Measurements from ENCODE around the gene SORCS1.

Gene SORCS1

DNA sequence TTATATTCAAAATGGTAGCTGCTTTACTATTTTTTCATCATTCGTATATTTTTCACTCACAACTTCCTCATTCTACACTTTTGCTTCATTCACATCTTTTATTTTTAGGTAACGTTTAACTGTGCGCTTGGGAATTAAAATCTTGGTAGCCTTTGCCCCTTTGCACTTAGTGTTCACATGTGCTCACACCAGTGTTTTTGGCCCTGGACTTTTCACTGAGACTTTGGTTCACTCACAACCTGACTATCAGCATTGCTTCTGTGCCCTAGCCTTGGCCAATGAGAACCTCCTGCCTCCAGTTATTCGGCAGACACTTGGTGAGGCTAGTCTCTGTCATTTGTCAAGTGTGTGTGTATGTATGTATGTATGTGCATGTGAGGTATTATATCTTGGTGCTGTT lies 596.9 kb downstream of the SORCS1 start:
- no peak for DNase-seq

DNA sequence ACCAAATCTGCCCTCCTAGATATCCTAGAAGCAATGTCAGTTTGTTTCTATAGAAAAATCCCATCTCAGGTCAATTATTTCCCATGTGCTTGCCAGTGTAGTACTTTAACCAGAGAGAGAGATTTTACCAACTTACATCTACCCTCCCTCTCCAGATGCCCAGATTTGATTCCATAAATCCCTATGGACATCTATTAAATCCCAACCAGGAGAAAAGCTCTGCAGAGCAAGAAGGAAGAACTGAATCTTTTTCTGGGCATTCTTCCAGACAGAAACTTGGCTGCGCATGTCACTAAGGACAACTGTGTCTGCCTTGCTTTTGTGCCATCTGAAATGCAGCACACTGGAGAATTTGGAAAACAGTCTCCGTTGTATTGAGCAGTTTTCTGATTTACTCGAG lies 597.6 kb downstream of the SORCS1 start:
- DNase-seq = no peak

DNA sequence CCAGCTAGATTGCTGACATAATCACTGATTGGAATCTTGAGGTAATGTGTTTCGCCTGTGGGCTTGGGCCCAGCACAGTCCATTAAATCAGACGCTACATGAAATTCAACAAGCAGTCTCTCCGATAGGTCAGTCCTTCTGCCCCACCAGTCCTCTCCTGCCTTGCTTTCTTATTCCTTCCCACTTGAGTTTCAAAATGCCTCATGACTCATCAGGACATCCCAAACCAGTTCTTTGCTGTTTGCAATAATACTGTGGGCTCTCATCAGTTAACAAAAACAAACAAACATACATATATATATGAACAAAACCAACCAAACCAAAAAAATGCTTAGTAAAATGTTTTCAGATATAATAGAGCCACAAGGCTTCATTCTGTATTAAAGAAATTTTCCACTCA lies 599.0 kb downstream of the SORCS1 start:
- DNase-seq = no peak

DNA sequence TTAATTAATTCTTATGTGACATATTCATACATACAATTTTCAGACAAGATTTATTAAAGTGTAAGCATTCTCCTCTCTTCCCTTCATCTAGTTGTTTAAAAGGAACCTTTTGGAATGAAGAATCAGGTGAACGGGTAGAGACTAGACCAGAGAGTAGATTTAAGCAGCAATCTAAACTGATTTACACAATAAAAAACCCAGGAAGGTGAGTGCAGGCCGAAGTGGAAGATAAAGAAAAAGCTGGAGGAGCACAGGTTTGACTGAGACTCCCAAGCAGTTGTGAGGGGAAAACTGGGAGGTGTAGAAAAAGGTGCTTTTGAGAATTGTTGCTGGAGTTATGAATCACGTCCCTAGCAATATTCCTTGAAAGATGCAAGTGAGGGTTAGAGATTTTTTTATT lies 601.1 kb downstream of the SORCS1 start:
- DNase-seq = no peak

DNA sequence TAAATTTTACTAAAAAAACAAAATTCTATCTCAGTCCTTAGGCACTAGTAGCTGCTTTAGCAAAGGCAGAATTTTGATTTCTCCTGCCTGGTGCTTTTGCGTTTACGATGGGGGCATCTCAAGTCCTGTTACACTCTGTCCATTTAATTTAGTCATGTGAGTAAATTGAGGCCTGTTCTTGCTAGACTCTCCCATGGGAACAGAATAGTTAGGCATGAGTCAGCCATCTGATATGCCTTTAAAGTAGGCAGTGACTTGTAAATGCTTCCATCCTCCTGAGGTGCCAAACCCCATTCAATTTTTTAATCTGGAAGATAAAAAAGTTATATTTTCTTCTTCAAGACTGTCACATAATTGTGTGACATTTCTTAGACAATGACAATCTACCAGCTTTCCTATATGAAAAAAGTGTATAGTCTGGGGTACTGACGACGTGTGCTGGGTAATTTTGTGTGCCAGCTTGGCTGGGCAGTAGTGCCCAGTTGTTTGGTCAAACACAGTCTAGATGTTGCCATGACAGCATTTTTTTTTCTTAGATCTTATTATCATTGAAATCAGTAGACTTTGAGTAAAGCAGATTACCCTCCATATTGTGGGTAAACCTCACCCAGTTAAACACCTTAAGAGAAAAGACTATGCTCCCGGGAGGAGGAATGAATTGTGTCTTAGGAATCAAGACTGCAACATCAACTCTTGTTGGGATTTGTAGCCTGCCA lies 603.4 kb downstream of the SORCS1 start:
- DNase-seq = no peak

DNA sequence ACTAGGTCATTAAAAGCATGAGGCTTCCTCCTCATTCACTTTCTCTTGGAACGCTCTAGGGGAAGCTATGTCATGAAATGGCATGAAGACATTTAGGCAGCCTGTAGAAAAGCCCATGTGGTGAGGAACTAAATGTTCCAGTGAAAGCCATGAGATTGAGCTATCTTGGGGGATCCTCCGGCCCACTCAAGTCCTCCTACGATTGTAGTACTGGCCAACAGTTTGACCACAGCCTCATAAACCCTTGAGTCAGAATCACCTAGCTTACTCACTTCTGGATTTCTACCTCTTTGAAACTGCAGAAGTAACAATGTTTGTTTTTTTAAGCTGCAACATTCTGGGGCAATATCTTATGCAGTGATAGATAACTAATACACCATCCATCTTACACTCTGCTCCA lies 605.1 kb downstream of the SORCS1 start:
- no peak for DNase-seq

DNA sequence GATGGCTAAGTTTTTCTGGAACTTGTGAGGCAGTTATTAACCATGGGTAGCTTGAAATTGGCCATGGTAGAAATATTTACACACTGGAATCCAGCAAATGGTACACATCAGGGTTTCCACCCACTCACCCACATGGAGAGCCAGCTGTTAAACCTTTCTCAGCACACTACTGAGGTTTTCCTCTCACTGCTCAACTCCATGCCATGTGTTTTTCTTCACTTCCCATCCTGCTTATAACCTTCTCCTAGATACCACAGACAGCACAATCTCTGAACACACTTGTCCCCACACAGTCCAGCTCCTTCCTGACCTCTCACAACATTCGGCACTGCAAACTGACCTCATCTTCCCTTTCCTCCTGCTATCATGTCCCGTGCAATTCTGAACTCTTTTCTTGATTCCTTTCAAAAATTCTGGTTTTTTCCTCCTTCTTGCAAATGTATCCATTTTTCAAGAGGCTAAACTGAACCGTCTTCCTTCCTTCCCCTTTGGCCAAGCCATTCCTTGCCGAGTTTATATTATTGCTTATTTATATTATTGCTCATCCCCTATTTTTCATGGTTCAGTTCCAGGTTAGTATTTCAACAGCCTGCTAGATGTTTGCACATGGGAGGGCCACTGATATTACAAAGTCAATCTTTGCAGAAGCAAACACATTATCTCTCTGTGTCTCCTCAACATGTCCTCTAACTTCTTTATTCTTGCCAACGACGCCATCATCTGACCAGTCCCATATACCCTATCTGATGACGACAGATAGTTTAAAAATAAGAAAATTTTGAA lies 606.4 kb downstream of the SORCS1 start:
- no peak for DNase-seq

DNA sequence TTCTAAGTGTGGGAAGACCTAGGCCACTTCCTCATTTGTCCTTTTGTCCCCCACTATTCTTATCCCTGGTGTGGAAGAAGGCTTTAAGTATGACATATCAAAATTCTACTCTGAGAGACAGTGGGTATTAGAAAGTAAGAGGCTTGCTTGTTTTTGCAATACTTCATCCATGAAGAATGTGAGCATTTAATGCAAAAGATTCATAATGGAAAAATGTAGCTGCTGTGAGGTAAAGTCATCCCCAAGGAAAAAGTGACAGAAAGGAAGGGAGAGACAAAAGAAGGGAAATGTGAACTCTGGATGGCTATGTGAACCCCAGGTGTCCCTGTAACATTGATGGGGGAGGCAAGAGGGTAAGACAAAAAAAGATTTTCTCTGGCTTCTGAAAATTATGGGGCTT lies 607.5 kb downstream of the SORCS1 start:
- DNase-seq = no peak

DNA sequence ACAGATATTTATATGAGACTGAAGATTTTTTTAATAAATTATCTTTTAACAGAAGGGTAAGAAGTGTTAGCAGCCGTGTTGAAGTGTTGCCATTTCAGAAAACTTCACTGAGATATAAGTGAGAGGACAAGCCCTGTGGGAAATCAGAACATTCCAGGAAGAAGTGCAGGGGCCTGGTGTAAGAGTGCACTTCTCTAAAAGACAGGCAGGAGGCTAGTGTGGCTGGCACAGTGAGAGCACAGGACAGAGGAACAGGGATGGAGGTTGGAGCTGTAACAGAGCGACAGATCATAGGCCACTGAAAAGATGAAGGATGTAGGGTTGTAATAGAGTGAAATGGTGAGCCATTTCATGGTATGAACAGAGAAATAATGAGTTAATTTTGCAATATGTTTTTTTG lies 608.9 kb downstream of the SORCS1 start:
- DNase-seq = no peak

DNA sequence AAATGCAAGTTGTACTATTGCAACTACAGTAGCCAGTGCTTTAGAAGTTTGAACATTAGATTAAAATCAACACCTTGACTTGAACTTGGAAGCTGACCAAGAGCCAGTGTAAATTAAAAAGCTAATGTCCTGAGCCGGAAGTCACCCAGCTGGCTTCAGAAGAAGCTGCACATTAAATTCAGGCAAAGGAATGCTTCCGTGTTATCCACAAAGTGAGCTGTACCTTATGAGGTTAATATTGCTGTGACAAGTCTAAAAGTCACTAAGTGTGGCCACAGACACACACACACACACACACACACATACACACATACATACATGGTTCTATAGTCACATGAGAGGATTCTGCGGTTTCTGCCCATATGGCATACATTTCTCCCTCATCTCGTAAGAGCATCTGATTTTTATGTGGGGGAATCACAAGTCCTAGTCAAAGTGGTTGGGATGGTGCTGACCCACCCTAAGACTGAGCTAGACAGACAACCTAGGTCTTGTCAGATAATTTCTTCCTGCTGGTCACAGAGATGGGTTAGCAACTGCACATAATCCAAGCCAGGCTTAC lies 612.9 kb downstream of the SORCS1 start:
- DNase-seq = no peak

DNA sequence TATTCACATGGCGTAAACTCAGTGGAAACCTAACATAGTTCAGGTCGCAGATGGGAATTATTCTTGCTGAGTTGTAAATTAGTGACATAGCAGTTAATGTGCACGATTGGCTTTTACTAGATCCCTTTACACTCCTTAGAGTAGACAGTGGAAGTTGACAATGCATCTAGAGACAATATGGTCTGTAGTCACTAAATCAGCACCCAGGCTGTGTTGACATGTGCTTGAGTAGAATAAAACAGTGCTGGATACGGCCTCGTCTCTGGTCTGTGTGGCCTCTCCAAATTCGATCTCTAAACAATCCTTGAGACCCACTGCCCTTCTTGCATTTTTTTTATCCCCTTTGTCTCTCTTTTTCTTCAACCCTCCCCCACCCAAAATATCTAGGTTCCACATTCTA lies 615.7 kb downstream of the SORCS1 start:
- DNase-seq = no peak

DNA sequence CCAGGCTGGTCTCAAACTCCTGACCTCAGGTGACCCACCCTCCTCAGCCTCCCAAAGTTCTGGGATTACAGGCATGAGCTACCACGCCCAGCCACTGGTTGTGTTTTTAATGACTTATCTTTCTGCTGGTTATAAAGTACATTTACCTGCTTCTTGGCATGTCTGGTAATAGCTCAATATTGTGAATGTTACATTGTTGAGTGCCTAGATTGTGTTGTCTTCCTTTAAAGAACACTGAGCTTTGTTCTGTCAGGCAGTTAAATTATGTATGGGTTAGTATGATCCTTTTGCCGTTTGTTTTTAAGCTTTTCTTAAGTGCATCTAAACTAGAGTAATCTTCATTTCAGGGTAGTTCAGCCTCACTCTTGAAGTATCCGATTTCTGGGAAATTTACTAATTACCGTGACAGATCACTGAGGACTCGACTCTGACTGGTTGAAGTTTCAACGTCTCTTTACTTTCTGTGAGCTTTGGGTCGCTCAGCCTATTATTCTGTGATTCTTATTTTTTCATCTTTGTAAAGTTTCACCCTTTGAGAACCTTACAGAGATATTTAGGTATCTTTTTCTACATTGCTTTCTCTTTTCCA lies 617.4 kb downstream of the SORCS1 start:
- DNase-seq = no peak

DNA sequence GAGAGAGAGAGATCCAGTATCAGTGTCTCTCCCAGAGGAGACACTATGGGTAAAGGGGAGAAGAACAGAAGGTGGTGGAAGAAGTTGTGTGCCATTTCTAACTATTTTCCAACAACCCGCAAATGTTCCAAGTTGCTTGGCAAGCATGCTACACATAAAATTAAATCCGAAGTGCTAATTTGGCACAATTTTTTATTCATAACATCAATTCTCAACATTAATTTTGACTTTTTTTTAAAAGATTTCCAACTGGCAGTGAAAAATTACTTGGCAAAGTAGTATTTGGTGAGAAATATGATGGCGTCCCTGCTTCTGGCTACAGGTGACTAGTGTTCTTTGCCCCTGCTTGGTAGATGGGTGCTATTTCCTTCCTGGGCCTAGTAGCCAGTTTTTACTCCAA lies 622.0 kb downstream of the SORCS1 start:
- DNase-seq = no peak

DNA sequence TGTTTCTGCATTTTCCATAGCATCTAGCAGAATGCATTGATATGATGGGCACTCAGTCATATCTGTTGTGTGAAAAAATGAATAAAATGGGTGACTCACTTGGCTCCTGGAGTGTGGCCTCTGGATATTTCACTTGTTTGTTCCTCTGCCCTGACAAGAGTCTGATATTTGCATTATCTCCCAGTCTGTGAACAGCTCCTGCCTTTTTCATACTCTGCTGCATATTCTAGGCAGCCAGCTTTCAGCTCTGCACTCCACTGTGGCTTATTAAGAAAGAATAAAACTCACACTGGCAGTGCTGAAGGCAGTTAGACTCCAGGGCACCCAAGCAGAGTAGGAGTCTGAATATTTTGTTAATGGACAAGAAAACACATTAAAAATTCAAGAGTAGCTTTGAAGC lies 623.9 kb downstream of the SORCS1 start:
- DNase-seq = no peak

DNA sequence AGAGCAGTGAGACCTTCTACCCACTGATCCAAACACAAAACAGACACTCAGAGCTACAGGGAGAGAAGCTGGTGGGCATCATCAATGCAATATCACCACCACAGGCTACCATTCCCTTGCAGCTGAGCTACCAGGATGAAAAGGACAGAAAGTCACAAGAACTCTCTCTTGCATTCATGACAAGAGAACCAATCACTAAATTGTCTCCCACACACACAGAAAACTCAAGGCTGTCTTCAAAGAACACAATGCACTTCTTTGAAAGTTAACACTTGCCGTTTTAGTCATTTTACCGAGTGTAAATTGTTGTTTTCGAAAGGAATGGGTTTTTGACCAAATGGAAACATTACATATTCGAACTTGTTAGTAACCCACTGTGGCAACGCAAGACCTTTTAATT lies 626.6 kb downstream of the SORCS1 start:
- DNase-seq = no peak

DNA sequence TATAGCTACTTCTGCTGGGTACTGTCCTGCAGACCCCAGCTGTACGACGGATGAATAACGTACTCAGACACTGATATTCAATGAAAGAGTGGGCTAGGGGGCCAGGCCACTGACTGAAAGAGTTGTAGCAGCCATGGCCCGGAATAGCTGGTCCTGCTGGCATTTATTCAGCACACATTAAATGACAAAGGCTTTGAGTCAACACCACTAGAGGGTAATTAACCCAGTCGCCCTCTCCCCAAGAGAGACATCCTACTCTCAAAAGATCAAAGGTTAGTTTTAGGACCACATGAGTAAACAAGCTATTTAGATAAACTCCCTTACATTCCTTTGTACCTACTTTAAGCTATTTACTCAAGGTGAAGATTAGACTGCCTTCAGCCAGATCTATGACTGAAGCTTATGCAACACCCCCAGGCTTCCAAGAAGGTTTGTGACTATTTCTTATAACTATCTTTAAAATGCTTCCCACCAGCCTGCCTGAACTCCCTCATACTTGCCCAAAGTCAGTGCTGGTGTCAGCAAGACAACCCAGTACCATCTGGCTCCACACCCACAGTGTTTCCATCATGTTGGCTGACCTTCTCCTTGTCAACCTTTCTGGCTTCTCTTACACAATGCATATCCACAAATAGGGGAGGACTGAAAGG lies 629.1 kb downstream of the SORCS1 start:
- no peak for DNase-seq

DNA sequence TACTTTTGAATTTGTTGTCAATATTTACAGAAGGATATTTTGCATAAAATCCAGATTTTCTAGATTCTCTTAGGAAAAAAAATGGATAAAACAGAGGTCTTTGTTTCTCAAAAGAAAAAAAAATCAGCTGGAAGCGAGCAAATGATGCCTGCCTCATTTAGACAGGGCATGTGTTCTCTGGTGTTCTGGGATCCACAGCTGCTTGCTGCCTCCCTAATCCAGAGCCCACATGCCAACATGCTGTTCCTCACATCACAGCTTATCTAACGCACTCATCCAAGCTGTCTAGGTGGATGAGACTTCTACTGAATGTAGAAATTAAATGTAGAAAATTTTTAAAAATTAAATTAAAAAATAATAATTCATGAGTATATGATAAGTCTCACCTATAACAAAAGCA lies 630.1 kb downstream of the SORCS1 start:
- DNase-seq = no peak

DNA sequence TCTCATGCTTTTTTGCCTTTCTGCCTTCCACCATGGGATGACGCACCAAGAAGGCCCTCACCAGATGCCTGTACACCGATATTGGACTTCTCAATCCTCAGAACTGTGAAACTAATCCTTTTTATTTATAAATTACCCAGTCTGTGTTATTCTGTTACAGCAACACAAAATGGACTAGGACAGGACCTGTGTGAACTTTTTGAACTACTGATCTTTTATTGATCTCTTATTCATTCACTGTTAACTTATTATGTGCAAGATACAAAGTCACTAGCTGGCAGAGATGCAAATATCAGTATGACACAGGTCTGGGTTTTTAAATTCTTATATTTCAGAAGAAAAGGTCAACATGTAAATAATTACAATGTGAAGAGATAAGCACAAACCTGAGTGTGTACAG lies 635.8 kb downstream of the SORCS1 start:
- no peak for DNase-seq

DNA sequence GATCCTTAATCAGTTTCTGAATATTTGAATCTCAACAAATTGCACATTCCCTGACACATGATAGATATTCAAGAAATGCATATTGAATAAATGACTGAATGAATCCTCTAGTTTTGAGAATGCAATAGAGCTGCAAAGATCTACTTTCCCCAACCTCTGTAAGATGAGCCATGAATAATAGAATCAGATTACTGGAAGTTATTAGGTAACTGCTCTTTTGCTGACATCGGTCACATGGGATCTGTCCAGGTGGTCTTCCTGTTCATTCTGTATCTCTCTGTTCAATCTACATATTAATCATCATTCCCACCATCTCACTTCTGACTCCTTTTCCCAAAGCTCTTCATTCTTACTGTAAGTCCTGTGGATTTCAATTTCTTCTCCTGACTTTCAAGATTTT lies 638.7 kb downstream of the SORCS1 start:
- DNase-seq = no peak

All from activated gamma-delta T cell treated with Interleukin-2 at 50 U/mL for 16 hours (primary cell).